HEK293 (cell line): ENCODE data around the gene PLEKHG3.

Experiments used
- CTCF ChIA-PET: fragments of 350-600 bp; formaldehyde crosslinking; extraction: SDS; loops from one replicate; lab custom pipeline; 2021; ENCODE audit warnings: antibody characterized with exemption; lab: Yijun Ruan, JAX
- POLR2A ChIA-PET: fragments of 300-600 bp; formaldehyde crosslinking; extraction: SDS; loops from one replicate; lab custom pipeline; 2020; ENCODE audit warnings: antibody characterized with exemption, inconsistent platforms; lab: Yijun Ruan, JAX
- H3K27ac ChIP-seq: fragments of 200-500 bp; sonication (Bioruptor generic); 2 replicates; pipeline ENCODE4 v1.5.1; 2014; ENCODE audit warnings: low read depth, low read length, control low read depth, inconsistent platforms; ENCODE audit errors: extremely low read depth
- H3K36me3 ChIP-seq, 2 experiments: fragments of 200-500 bp in 1 of 2; sonication (Bioruptor generic) in 1 of 2; 1 replicate in 1 of 2; 2 replicates in 1 of 2; pipeline ENCODE4 v1.5.1; 2014 to 2017; ENCODE audit warnings: inconsistent platforms in 2 of 2, low read length in 2 of 2; ENCODE audit not compliant: control insufficient read depth in 2 of 2, insufficient read depth in 1 of 2
- H3K4me1 ChIP-seq: fragments of 200-500 bp; sonication (Bioruptor generic); 2 replicates; pipeline ENCODE4 v1.5.1; 2014; ENCODE audit warnings: mild to moderate bottlenecking, low read length, inconsistent platforms; ENCODE audit not compliant: control insufficient read depth, insufficient read depth
- H3K4me3 ChIP-seq: 2 replicates; pipeline ENCODE4 v1.5.1; 2011; ENCODE audit warnings: low read depth, mild to moderate bottlenecking, control low read depth, low read length, moderate library complexity
- H3K9me3 ChIP-seq: fragments of 200-500 bp; sonication (Bioruptor generic); 2 replicates; pipeline ENCODE4 v1.5.1; 2014; ENCODE audit warnings: low read depth, low read length, inconsistent platforms; ENCODE audit not compliant: control insufficient read depth, insufficient read depth
- FEZF1 ChIP-seq: fragments of 450-650 bp; formaldehyde crosslinking; IDR thresholded peaks from 2 replicates; pipeline ENCODE4 v1.5.1; 2016; ENCODE audit warnings: missing biosample characterization, missing genetic modification characterization
- GLI2 ChIP-seq: fragments of 450-650 bp; formaldehyde crosslinking; IDR thresholded peaks from 2 replicates; pipeline ENCODE4; 2017; ENCODE audit warnings: missing biosample characterization, missing genetic modification characterization, low read depth, borderline replicate concordance
- INSM2 ChIP-seq: fragments of 450-650 bp; formaldehyde crosslinking; IDR thresholded peaks from 2 replicates; pipeline ENCODE4 v1.5.1; 2016; ENCODE audit warnings: missing biosample characterization, missing genetic modification characterization
- KLF1 ChIP-seq: fragments of 450-650 bp; formaldehyde crosslinking; IDR thresholded peaks from 2 replicates; pipeline ENCODE4 v1.5.1; 2016; ENCODE audit warnings: missing biosample characterization, missing genetic modification characterization
- KLF16 ChIP-seq: fragments of 450-650 bp; formaldehyde crosslinking; IDR thresholded peaks from 2 replicates; pipeline ENCODE4 v1.5.1; 2017; ENCODE audit warnings: missing biosample characterization, missing genetic modification characterization
- PATZ1 ChIP-seq: fragments of 450-650 bp; formaldehyde crosslinking; IDR thresholded peaks from 2 replicates; pipeline ENCODE4 v1.5.1; 2016; ENCODE audit warnings: missing biosample characterization, missing genetic modification characterization
- PRDM1 ChIP-seq: fragments of 450-650 bp; formaldehyde crosslinking; IDR thresholded peaks from 2 replicates; pipeline ENCODE4; 2016; ENCODE audit warnings: missing biosample characterization, missing genetic modification characterization
- SP2 ChIP-seq: fragments of 450-650 bp; formaldehyde crosslinking; IDR thresholded peaks from 2 replicates; pipeline ENCODE4 v1.5.1; 2016; ENCODE audit warnings: missing biosample characterization, missing genetic modification characterization
- TRIM28 ChIP-seq: IDR thresholded peaks from 2 replicates; pipeline ENCODE4 v1.6.1; 2011; ENCODE audit warnings: low read length, control low read depth, borderline replicate concordance
- ZBTB48 ChIP-seq: fragments of 450-650 bp; formaldehyde crosslinking; IDR thresholded peaks from 2 replicates; pipeline ENCODE4 v1.5.1; 2016; ENCODE audit warnings: missing biosample characterization, missing genetic modification characterization
- ZFP69B ChIP-seq: fragments of 450-650 bp; formaldehyde crosslinking; IDR thresholded peaks from 2 replicates; pipeline ENCODE4 v1.5.1; 2016; ENCODE audit warnings: missing biosample characterization, missing genetic modification characterization
- ZNF121 ChIP-seq: fragments of 450-650 bp; formaldehyde crosslinking; IDR thresholded peaks from 2 replicates; pipeline ENCODE4 v1.5.1; 2016; ENCODE audit warnings: missing biosample characterization, missing genetic modification characterization
- ZNF138 ChIP-seq: fragments of 450-650 bp; formaldehyde crosslinking; IDR thresholded peaks from 2 replicates; pipeline ENCODE4 v1.5.1; 2016; ENCODE audit warnings: missing biosample characterization, missing genetic modification characterization, borderline replicate concordance
- ZNF16 ChIP-seq: fragments of 450-650 bp; formaldehyde crosslinking; IDR thresholded peaks from 2 replicates; pipeline ENCODE4 v1.5.1; 2016; ENCODE audit warnings: low read depth, missing biosample characterization, missing genetic modification characterization
- ZNF175 ChIP-seq: fragments of 450-650 bp; formaldehyde crosslinking; IDR thresholded peaks from 2 replicates; pipeline ENCODE4 v1.5.1; 2016; ENCODE audit warnings: missing biosample characterization, missing genetic modification characterization
- ZNF19 ChIP-seq: fragments of 450-650 bp; formaldehyde crosslinking; IDR thresholded peaks from 2 replicates; pipeline ENCODE4; 2016; ENCODE audit warnings: missing biosample characterization, missing genetic modification characterization, low read depth
- ZNF202 ChIP-seq: fragments of 450-650 bp; formaldehyde crosslinking; IDR thresholded peaks from 2 replicates; pipeline ENCODE4 v1.5.1; 2016; ENCODE audit warnings: missing biosample characterization, missing genetic modification characterization, borderline replicate concordance
- ZNF324 ChIP-seq: fragments of 450-650 bp; formaldehyde crosslinking; IDR thresholded peaks from 2 replicates; pipeline ENCODE4 v1.5.1; 2016; ENCODE audit warnings: missing biosample characterization, missing genetic modification characterization
- ZNF37A ChIP-seq: fragments of 450-650 bp; IDR thresholded peaks from 2 replicates; pipeline ENCODE4 v1.5.1; 2018; ENCODE audit warnings: missing biosample characterization, missing genetic modification characterization
- ZNF501 ChIP-seq: fragments of 450-650 bp; formaldehyde crosslinking; IDR thresholded peaks from 2 replicates; pipeline ENCODE4 v1.5.1; 2016; ENCODE audit warnings: missing biosample characterization, missing genetic modification characterization
- ZNF510 ChIP-seq: fragments of 450-650 bp; formaldehyde crosslinking; IDR thresholded peaks from 2 replicates; pipeline ENCODE4 v1.5.1; 2018; ENCODE audit warnings: mild to moderate bottlenecking, missing genetic modification characterization, missing biosample characterization; ENCODE audit not compliant: insufficient replicate concordance
- ZNF558 ChIP-seq: fragments of 450-650 bp; formaldehyde crosslinking; IDR thresholded peaks from 2 replicates; pipeline ENCODE4 v1.5.1; 2016; ENCODE audit warnings: missing biosample characterization, missing genetic modification characterization
- ZNF596 ChIP-seq: fragments of 450-650 bp; IDR thresholded peaks from 2 replicates; pipeline ENCODE4 v1.5.0; 2018; ENCODE audit warnings: missing biosample characterization, mild to moderate bottlenecking, missing genetic modification characterization, moderate library complexity
- ZNF626 ChIP-seq: fragments of 450-650 bp; sonication (Bioruptor Pico); formaldehyde crosslinking; IDR thresholded peaks from 2 replicates; pipeline ENCODE4 v1.5.1; 2018; ENCODE audit warnings: missing biosample characterization, missing genetic modification characterization, inconsistent platforms
- ZNF747 ChIP-seq: fragments of 450-650 bp; formaldehyde crosslinking; IDR thresholded peaks from 2 replicates; pipeline ENCODE4 v1.5.1; 2016; ENCODE audit warnings: missing biosample characterization, missing genetic modification characterization
- ZNF768 ChIP-seq: fragments of 450-650 bp; formaldehyde crosslinking; IDR thresholded peaks from 2 replicates; pipeline ENCODE4 v1.5.1; 2018; ENCODE audit warnings: missing biosample characterization, mild to moderate bottlenecking, missing genetic modification characterization
- ZXDB ChIP-seq: fragments of 450-650 bp; formaldehyde crosslinking; IDR thresholded peaks from 2 replicates; pipeline ENCODE4 v1.5.1; 2016; ENCODE audit warnings: missing biosample characterization, missing genetic modification characterization
- TF ChIP-seq, protein P1 (sequence below): fragments of 450-650 bp; formaldehyde crosslinking; IDR thresholded peaks from 2 replicates; pipeline ENCODE4 v1.5.1; 2017; ENCODE audit warnings: missing biosample characterization, missing genetic modification characterization
- TF ChIP-seq, protein P2 (sequence below): fragments of 450-650 bp; formaldehyde crosslinking; IDR thresholded peaks from 2 replicates; pipeline ENCODE4 v1.5.1; 2016; ENCODE audit warnings: missing biosample characterization, missing genetic modification characterization, borderline replicate concordance

Gene PLEKHG3

GRCh38 chr14:64719601-64720000 is 15.4 kb downstream of the PLEKHG3 start:
- Histone ChIP-seq H3K36me3 (no peaks in the 10 kb centered on the region), H3K9me3 (no peaks in the 10 kb centered on the region)
- TF ChIP-seq ZNF596 (tag by site-specific recombination) (no peak), ZNF138 (tag by site-specific recombination) (no peak), ZNF19 (no peak), ZNF175 (tag by site-specific recombination) (no peak), ZFP69B (tag by site-specific recombination) (no peak), PRDM1 (tag by site-specific recombination) (no peak), ZBTB48 (no peak), GLI2 (tag by site-specific recombination) (no peak), TRIM28 (no peak), KLF1 (tag by site-specific recombination) (no peak), ZNF37A (no peak), ZXDB (tag by site-specific recombination) (no peak), ZNF510 (no peak), ZNF202 (tag by site-specific recombination) (no peak), KLF16 (no peak), ZNF558 (tag by site-specific recombination) (no peak), ZNF324 (tag by site-specific recombination) (no peak), ZNF501 (tag by site-specific recombination) (no peak), ZNF16 (tag by site-specific recombination) (no peak)
- TF ChIP-seq, protein P1, sequence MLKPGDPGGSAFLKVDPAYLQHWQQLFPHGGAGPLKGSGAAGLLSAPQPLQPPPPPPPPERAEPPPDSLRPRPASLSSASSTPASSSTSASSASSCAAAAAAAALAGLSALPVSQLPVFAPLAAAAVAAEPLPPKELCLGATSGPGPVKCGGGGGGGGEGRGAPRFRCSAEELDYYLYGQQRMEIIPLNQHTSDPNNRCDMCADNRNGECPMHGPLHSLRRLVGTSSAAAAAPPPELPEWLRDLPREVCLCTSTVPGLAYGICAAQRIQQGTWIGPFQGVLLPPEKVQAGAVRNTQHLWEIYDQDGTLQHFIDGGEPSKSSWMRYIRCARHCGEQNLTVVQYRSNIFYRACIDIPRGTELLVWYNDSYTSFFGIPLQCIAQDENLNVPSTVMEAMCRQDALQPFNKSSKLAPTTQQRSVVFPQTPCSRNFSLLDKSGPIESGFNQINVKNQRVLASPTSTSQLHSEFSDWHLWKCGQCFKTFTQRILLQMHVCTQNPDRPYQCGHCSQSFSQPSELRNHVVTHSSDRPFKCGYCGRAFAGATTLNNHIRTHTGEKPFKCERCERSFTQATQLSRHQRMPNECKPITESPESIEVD (tag by site-specific recombination), result no peak
- TF ChIP-seq, all 188 proteins: peak for 0
- Histone ChIP-seq H3K27ac (peak overlapping the region; percentile 57), H3K4me1 (peaks cover 16% of the 10 kb centered on the region), H3K4me3 (no peak overlapping the region)
- ChIA-PET CTCF (interaction anchor here (1.0 kb wide), 1 partner anchor 42 kb away, joined by 6 read pairs; no protein-coding TSS in a partner anchor), POLR2A (interaction anchor here (0.8 to 1.2 kb wide), 4 partner anchors 10 to 331 kb away, joined by 3 to 11 read pairs (median 4); partner anchors contain the start of genes HSPA2, MTHFD1 and PLEKHG3)

- ChIA-PET CTCF (interaction anchor here (1.0 kb wide), 1 partner anchor 42 kb away, joined by 6 read pairs; no protein-coding TSS in a partner anchor), POLR2A (interaction anchor here (0.5 to 1.2 kb wide), 5 partner anchors 11 to 332 kb away, joined by 3 to 11 read pairs (median 4); partner anchors contain the start of genes HSPA2, MTHFD1 and PLEKHG3)
- H3K4me1 ChIP-seq, result peaks cover 22% of the 10 kb centered on the region
- no peaks in the 10 kb centered on the region for H3K9me3 ChIP-seq
- H3K4me3 ChIP-seq, result no peak overlapping the region
- no peaks in the 10 kb centered on the region for H3K36me3 ChIP-seq
- peak overlapping the region; percentile 57 for H3K27ac ChIP-seq
- no peak for TF ChIP-seq ZNF121
- TF ChIP-seq ZNF768 (tag by site-specific recombination), result no peak
- no peak for TF ChIP-seq ZNF626 (tag by site-specific recombination)
- TF ChIP-seq ZNF747 (tag by site-specific recombination), result no peak
- TF ChIP-seq, protein P2, sequence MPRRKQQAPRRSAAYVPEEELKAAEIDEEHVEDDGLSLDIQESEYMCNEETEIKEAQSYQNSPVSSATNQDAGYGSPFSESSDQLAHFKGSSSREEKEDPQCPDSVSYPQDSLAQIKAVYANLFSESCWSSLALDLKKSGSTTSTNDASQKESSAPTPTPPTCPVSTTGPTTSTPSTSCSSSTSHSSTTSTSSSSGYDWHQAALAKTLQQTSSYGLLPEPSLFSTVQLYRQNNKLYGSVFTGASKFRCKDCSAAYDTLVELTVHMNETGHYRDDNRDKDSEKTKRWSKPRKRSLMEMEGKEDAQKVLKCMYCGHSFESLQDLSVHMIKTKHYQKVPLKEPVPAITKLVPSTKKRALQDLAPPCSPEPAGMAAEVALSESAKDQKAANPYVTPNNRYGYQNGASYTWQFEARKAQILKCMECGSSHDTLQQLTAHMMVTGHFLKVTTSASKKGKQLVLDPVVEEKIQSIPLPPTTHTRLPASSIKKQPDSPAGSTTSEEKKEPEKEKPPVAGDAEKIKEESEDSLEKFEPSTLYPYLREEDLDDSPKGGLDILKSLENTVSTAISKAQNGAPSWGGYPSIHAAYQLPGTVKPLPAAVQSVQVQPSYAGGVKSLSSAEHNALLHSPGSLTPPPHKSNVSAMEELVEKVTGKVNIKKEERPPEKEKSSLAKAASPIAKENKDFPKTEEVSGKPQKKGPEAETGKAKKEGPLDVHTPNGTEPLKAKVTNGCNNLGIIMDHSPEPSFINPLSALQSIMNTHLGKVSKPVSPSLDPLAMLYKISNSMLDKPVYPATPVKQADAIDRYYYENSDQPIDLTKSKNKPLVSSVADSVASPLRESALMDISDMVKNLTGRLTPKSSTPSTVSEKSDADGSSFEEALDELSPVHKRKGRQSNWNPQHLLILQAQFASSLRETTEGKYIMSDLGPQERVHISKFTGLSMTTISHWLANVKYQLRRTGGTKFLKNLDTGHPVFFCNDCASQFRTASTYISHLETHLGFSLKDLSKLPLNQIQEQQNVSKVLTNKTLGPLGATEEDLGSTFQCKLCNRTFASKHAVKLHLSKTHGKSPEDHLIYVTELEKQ (tag by site-specific recombination), result peak; percentile 85; the same call in 1 of the 2 replicates
- peak; percentile 7; the same call in 1 of the 2 replicates for TF ChIP-seq FEZF1 (tag by site-specific recombination)
- peak; percentile 30; the same call in 1 of the 2 replicates for TF ChIP-seq SP2 (tag by site-specific recombination)
- TF ChIP-seq INSM2, result 0 out of 2 replicates have a peak, but pooled peaks have one; percentile 42
- TF ChIP-seq PATZ1, result 0 out of 2 replicates have a peak, but pooled peaks have one; percentile 16
Observed at GRCh38 chr14:64720131-64720576, 15.9 kb downstream of the PLEKHG3 start.
